Left lung (tissue), 10 donors: Measurements from ENCODE around the gene WFDC1. TPM values are rescaled to one million over a fixed set of nuclear protein-coding genes. Genes with fewer than 3 reads are reported as not detected.

Experiments
- ATAC-seq: fragments of 200-7000 bp; cut with Tn5 transposase; one replicate; pipeline ENCODE4 v1.9.1; 2020; ENCODE audit warnings: moderate library complexity
- DNase-seq, 4 donors: peaks; one replicate each; pipeline ENCODE4 v3.0.0-alpha.2; 2013 to 2020
- H3K27ac ChIP-seq, 2 donors: fragments of 200-600 bp; sonication (generic) in 1 of 2; one replicate each; pipeline versions ENCODE4 v1.5.0 to v1.8.0; 2020 to 2021
- H3K27me3 ChIP-seq, 2 donors: fragments of 200-600 bp; sonication (generic) in 1 of 2; one replicate each; pipeline versions ENCODE4 v1.5.0 to v1.8.0; 2020 to 2021
- H3K36me3 ChIP-seq, 2 donors: fragments of 200-600 bp; sonication (generic) in 1 of 2; one replicate each; pipeline versions ENCODE4 v1.5.0 to v1.8.0; 2020 to 2021
- H3K4me1 ChIP-seq, 2 donors: fragments of 200-600 bp; one replicate each; pipeline ENCODE4 v1.8.0; 2021
- H3K4me3 ChIP-seq, 2 donors: fragments of 200-600 bp; sonication (generic) in 1 of 2; one replicate each; pipeline versions ENCODE4 v1.5.0 to v1.8.0; 2020 to 2021; ENCODE audit warnings: mild to moderate bottlenecking in 1 of 2
- H3K9me3 ChIP-seq, 2 donors: fragments of 200-600 bp; sonication (generic) in 1 of 2; one replicate each; pipeline versions ENCODE4 v1.5.0 to v1.8.0; 2020 to 2021
- intact Hi-C, 2 donors: fragments of 100-400 bp; cut with DNase I; formaldehyde crosslinking; loops; one replicate each; pipeline versions ENCODE4 v1.11.2 to v1.14.2; 2022
- polyA plus RNA-seq, 6 donors: library from polyadenylated mRNA; unstranded; fragments of 120-200 nt; gene quantifications; one replicate each; pipeline ENCODE4 v1.2.1, GENCODE V29; 2013; ENCODE audit not compliant: insufficient read length in 6 of 6
- total RNA-seq, 2 donors: library from RNA; stranded (reverse); fragmentation: NEBNext Ultra II Directional; extraction: Animal tissue kit (Norgen Biotek cat#: 25700); gene quantifications; one replicate each; pipeline ENCODE4 v1.2.1, GENCODE V29; 2021
- TF ChIP-seq, protein P1 (sequence below), 2 donors: fragments of 200-600 bp; sonication (generic) in 1 of 2; IDR thresholded peaks; one replicate each; pipeline versions ENCODE4 v1.5.0 to v1.8.0; 2021; ENCODE audit warnings: antibody characterized with exemption in 2 of 2
- donor health status: DM: no; HTN: yes; CAD: no.
- donor health status: DM: no; HTN: no; CAD: no.

WFDC1 gene
- total and polyA plus RNA-seq, 8 donors, result 4.5 to 21.6 (median 6.9) TPM

DNA sequence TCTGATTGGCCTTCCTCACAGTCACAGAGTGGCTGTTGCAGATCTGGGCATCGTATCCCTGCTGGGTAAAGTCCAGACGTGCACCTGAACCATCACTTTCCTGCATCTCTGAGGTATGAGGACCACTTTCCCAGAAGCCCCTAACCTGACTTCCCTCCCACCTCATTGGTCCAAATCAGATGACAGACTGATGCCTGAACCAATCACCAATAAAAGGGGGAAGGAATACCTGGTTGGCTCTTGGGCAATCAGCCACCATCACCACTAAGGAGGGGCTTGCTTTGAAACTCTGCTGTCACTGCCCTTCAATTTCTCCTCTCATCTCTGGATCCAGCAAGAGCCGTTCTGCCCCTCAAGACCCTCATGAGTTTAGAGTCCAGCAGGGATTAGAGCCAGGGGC is 13.6 kb upstream of the WFDC1 start:
- DNase-seq, result no peak
- H3K4me3 ChIP-seq, result no peak overlapping the region
- intact Hi-C loops, result no loop called here
- H3K4me1 ChIP-seq, result peaks cover 6 to 17% of the 10 kb centered on the region in 2 donors
- TF ChIP-seq, protein P1, sequence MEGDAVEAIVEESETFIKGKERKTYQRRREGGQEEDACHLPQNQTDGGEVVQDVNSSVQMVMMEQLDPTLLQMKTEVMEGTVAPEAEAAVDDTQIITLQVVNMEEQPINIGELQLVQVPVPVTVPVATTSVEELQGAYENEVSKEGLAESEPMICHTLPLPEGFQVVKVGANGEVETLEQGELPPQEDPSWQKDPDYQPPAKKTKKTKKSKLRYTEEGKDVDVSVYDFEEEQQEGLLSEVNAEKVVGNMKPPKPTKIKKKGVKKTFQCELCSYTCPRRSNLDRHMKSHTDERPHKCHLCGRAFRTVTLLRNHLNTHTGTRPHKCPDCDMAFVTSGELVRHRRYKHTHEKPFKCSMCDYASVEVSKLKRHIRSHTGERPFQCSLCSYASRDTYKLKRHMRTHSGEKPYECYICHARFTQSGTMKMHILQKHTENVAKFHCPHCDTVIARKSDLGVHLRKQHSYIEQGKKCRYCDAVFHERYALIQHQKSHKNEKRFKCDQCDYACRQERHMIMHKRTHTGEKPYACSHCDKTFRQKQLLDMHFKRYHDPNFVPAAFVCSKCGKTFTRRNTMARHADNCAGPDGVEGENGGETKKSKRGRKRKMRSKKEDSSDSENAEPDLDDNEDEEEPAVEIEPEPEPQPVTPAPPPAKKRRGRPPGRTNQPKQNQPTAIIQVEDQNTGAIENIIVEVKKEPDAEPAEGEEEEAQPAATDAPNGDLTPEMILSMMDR (IDR thresholded peaks at IDR 0.05), result no peak
- no peak overlapping the region for H3K27ac ChIP-seq
- H3K36me3 ChIP-seq, result no peaks in the 10 kb centered on the region
- no peak for ATAC-seq
- no peaks in the 10 kb centered on the region for H3K9me3 ChIP-seq
- no peaks in the 10 kb centered on the region for H3K27me3 ChIP-seq

DNA sequence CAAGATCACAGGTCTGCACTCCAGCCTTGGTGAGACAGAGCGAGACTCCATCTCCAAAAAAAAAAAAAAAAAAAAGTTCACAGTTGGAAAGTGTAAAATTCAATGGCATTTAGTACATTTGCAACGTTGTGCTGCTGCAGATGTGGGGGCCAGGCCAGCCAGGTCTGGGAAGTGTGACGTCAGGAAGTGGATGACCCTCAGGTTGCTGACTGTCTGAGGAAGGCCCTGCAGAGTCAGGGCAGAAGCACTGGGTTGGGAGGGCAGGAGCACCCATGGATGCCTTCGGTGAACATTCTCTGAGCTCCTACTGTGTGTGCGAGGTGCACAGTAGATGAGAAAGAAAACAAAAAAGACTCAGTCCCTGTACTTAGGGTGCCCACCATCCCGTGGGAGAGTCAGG is 12.1 kb upstream of the WFDC1 start:
- DNase-seq (no peak), ATAC-seq (no peak)
- Histone ChIP-seq H3K27ac (no peak overlapping the region), H3K4me1 (peaks cover 12 to 16% of the 10 kb centered on the region in 2 donors), H3K27me3 (no peaks in the 10 kb centered on the region), H3K36me3 (no peaks in the 10 kb centered on the region), H3K9me3 (no peaks in the 10 kb centered on the region), H3K4me3 (no peak overlapping the region)
- TF ChIP-seq, protein P1 (IDR thresholded peaks at IDR 0.05), result no peak
- intact Hi-C loops, result no loop called here

DNA sequence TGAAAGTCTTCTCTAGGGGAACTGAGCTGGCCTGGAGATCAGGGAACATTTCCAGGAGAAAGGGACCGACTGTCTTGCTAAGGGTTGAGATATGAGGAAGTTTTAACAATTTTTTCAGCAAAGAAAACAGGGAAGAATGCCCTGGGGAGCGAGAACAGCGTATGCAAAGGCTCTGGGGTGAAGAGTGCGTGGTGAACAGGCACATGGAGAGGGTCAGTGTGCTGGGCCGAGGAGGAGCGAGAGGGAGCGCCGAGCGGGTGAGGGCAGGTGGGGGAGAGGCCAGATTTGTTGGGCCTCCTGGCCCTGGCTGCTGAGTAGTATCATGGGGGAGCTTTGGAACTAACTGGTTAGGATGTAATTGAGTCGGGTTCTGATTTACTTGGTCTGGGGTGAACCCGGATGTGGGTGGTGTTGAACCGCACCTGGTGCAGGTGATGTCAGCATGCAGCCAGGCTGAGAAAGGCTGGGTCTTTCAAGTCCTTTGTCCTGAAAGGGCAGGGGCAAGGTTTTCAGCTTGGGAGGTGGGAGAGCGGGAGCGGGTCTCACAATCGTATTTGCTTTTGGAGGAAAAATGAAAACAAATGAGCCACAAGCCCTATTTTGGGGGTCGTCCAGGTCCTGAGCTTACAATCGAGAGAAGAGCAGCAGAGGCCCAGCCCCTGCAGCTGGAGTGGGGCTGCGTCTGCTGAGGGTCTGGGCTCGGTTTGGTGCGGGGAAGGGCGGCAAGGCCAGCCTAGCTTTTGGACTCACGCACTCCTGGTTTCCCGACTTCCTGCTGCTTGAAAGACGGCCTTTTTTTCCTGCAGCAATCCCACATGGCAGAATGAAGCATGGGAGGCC is 11.1 kb upstream of the WFDC1 start:
- H3K27ac ChIP-seq, result peak overlapping the region in 1 of 2 donors; percentile 45
- DNase-seq (no peak), ATAC-seq (peak; percentile 14)
- H3K4me3 ChIP-seq, result no peak overlapping the region
- intact Hi-C loops, result no loop called here
- H3K27me3 ChIP-seq, result no peaks in the 10 kb centered on the region
- no peaks in the 10 kb centered on the region for H3K36me3 ChIP-seq
- TF ChIP-seq, protein P1 (IDR thresholded peaks at IDR 0.05), result no peak
- H3K4me1 ChIP-seq, result peaks cover 12 to 16% of the 10 kb centered on the region in 2 donors
- H3K9me3 ChIP-seq, result no peaks in the 10 kb centered on the region

DNA sequence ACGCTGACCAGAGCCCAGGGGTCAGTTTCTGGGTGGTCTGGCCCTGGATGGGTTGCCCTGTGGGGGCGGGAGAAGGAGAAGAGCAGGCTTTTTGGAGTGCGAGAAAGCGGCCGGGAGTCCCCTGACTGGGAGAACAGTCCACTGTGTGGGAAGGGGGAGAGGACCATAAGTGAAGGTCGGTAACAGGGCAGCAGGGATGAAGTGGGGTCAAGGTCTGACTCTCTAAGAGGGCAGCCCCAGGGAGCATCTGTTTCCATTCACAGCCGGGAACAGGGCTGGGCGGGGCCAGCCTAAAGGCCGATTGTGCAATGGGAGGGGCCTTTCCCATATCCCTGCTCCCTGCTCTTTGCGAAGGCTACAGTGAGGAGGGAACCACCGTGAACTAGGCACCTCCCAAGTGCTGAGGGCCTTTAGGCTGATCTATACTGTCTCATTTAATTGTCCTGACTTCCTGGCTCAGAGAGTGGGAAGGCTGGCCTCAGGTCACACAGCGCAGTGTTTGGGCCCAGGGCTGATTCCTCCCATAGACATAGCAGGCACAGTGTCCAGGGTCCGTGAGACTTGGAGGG is 10.4 kb upstream of the WFDC1 start:
- Histone ChIP-seq H3K4me1 (peaks cover 12 to 16% of the 10 kb centered on the region in 2 donors), H3K36me3 (no peaks in the 10 kb centered on the region), H3K27ac (peak overlapping the region in 1 of 2 donors; percentile 45), H3K27me3 (no peaks in the 10 kb centered on the region), H3K9me3 (no peaks in the 10 kb centered on the region), H3K4me3 (no peak overlapping the region)
- intact Hi-C loops, result no loop called here
- DNase-seq, result peak in 1 of 4 donors; percentile 54
- TF ChIP-seq, protein P1 (IDR thresholded peaks at IDR 0.05), result no peak
- peak; percentile 84 for ATAC-seq

DNA sequence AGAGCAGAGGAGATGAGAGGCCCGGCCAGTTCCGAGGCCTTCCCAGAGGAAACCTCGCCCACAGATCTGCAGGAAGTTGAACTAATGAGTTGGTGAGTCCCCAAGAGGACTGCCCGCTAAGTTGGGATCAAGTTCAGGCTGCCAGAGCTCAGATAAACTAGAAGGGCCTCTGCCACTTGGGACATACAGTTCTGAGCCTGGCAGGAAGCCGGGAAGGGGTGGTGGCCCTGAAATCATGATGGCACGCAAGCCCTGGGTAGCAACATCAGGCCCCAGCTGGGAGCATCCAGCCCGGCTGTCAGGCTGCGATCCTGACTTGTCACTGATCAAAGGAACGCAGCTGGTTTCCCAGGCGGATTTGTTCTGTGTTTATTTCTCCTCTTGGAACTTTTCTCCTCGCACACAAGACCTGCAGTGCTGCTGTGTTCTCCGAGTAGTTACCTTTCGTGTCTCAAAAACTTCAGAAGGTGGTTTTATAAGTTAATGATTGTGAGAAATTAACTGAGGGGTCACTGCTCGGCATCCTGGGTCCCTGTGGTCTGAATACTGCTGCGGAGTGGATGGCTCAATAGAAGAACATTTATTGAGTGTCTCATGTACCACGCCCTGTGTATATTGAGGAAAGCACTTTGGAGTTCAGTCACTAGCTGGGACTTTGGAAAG is 8.0 kb upstream of the WFDC1 start:
- TF ChIP-seq, protein P1 (IDR thresholded peaks at IDR 0.05), result no peak
- peaks cover 12 to 16% of the 10 kb centered on the region in 2 donors for H3K4me1 ChIP-seq
- no peaks in the 10 kb centered on the region for H3K9me3 ChIP-seq
- H3K4me3 ChIP-seq, result no peak overlapping the region
- H3K27ac ChIP-seq, result peak overlapping the region; percentile 42 to 54
- no peaks in the 10 kb centered on the region for H3K36me3 ChIP-seq
- intact Hi-C loops, result no loop called here
- DNase-seq, result peak in 2 of 4 donors; percentile 59 to 73
- no peaks in the 10 kb centered on the region for H3K27me3 ChIP-seq
- no peak for ATAC-seq
